ENCODE measurements around the gene PLEKHG2.

The PLEKHG2 gene

GRCh38 chr19:39407660-39408391, 4.6 kb upstream of the PLEKHG2 start:
- DNase-seq: peak; percentile 34

GRCh38 chr19:39408392-39409207, 3.9 kb upstream of the PLEKHG2 start:
- DNase-seq: peak; percentile 66

GRCh38 chr19:39409208-39410016, 3.1 kb upstream of the PLEKHG2 start:
- peak; percentile 76 for DNase-seq

GRCh38 chr19:39410017-39410830, 2.2 kb upstream of the PLEKHG2 start:
- DNase-seq: peak; percentile 70

GRCh38 chr19:39410831-39411080, 1.7 kb upstream of the PLEKHG2 start:
- no peak for DNase-seq

- peak; percentile 35 for DNase-seq
These were observed 1.2 kb upstream of the PLEKHG2 start for GRCh38 chr19:39411081-39411831.

GRCh38 chr19:39411832-39412099, 703 bp upstream of the PLEKHG2 start:
- DNase-seq: peak; percentile 85

GRCh38 chr19:39412867-39413271, 400 bp downstream of the PLEKHG2 start:
- no peak for DNase-seq

GRCh38 chr19:39413272-39413910, 922 bp downstream of the PLEKHG2 start:
- DNase-seq: peak; percentile 50

GRCh38 chr19:39413911-39414608, 1.6 kb downstream of the PLEKHG2 start:
- peak; percentile 30 for DNase-seq

- DNase-seq: no peak
These were observed 2.9 kb downstream of the PLEKHG2 start for GRCh38 chr19:39415111-39416046.

GRCh38 chr19:39416152-39417120, 4.0 kb downstream of the PLEKHG2 start:
- no peak for DNase-seq

GRCh38 chr19:39417463-39418181, 5.2 kb downstream of the PLEKHG2 start:
- DNase-seq: no peak

GRCh38 chr19:39419003-39419402, 6.5 kb downstream of the PLEKHG2 start:
- DNase-seq: no peak

- DNase-seq: no peak
These were observed 8.3 kb downstream of the PLEKHG2 start for GRCh38 chr19:39420769-39421168.

GRCh38 chr19:39422020-39422419, 9.6 kb downstream of the PLEKHG2 start:
- DNase-seq: no peak

GRCh38 chr19:39423258-39424086, 11.0 kb downstream of the PLEKHG2 start:
- no peak for DNase-seq

Data from HCEC 1CT (cell line).